ENCODE results near the gene EPM2AIP1. TPM values are rescaled to one million over a fixed set of nuclear protein-coding genes. Genes with fewer than 3 reads are reported as not detected.
A peak's percentile ranks its signal among the peaks of the same experiment; 100 is the strongest.
"Not testable (repeated sequence)": the region's sequence is repeated elsewhere in the genome, so short reads cannot be mapped to it uniquely, and the experiment has no call there.

The EPM2AIP1 gene
- total RNA-seq, 1 experiment from 2014 or later: 11.4 TPM

DNA sequence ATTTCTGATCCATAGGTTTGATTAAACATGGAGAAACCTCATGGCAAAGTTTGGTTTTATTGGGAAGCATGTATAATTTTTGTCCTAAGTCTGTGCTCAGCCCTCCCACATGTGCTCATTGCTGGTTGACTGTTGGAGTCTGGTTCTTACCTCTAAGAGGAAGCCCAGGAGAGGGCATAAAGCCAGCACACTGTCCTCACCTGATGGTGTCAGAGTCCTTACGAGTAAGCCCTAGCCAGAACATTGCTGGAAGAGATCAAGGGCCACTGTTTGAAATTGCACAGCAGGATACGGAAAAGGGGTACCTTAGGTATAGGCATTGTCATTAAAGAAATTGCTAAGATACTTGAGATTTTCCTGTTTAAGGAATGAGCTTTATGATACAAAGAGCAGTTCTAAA lies 21.7 kb upstream of the EPM2AIP1 start:
- DNase-seq (ENCODE audit: low spot score): no peak
- in situ Hi-C loops (cut with HindIII; ENCODE audit: low sequenced_read_pairs): no loop called here

DNA sequence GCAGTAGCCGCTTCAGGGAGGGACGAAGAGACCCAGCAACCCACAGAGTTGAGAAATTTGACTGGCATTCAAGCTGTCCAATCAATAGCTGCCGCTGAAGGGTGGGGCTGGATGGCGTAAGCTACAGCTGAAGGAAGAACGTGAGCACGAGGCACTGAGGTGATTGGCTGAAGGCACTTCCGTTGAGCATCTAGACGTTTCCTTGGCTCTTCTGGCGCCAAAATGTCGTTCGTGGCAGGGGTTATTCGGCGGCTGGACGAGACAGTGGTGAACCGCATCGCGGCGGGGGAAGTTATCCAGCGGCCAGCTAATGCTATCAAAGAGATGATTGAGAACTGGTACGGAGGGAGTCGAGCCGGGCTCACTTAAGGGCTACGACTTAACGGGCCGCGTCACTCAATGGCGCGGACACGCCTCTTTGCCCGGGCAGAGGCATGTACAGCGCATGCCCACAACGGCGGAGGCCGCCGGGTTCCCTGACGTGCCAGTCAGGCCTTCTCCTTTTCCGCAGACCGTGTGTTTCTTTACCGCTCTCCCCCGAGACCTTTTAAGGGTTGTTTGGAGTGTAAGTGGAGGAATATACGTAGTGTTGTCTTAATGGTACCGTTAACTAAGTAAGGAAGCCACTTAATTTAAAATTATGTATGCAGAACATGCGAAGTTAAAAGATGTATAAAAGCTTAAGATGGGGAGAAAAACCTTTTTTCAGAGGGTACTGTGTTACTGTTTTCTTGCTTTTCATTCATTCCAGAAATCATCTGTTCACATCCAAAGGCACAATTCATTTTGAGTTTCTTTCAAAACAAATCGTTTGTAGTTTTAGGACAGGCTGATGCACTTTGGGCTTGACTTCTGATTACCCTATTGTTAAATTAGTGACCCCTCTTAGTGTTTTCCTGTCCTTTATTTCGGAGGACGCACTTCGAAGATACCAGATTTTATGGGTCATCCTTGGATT lies 674 bp upstream of the EPM2AIP1 start, which contains the start of gene MLH1:
Gene MLH1 (plus strand): TSS at position 193 of the 958 bp plus-strand sequence. CDS start 30 bp downstream, at position 223.
- peak; percentile 92 for DNase-seq (ENCODE audit: low spot score)
- in situ Hi-C loops (cut with HindIII; ENCODE audit: low sequenced_read_pairs): no loop called here

DNA sequence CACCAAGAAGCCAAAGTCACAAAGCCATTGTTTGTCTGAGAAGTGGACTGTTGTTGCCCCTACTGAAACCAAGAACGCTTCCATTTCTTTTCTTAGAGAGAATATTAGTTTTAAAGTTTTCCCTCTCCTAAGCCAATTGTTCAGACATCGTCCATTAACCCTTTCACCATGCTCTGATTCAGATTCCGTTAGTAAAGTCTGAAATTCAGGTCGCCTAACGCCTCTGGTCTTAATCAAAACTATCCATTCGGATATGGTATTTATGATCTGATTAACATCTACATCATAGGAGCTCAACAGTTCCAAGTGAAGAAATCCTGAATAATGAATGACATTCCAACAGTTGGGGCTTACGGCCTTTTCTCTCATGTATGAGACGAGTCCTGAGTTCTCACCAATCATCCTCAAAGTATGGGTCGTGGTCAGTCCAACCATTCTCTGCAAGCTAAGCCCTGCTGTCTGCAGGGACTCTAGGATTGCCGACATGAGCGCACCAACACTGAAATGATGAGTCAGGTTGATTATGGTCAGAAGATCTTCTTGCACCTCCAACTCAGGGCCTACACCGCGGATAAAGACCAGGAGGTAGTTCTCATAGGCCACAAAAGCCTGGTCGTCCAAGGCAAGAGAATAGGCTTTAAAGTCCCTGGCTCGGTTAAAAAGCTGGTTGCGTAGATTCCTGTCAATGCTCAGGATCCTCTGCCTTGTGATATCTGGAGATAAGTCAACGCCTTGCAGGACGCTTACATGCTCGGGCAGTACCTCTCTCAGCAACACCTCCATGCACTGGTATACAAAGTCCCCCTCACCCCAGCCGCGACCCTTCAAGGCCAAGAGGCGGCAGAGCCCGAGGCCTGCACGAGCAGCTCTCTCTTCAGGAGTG lies 767 bp downstream of the EPM2AIP1 start:
- in situ Hi-C loops (cut with HindIII; ENCODE audit: low sequenced_read_pairs): no loop called here
- no peak for DNase-seq (ENCODE audit: low spot score)

DNA sequence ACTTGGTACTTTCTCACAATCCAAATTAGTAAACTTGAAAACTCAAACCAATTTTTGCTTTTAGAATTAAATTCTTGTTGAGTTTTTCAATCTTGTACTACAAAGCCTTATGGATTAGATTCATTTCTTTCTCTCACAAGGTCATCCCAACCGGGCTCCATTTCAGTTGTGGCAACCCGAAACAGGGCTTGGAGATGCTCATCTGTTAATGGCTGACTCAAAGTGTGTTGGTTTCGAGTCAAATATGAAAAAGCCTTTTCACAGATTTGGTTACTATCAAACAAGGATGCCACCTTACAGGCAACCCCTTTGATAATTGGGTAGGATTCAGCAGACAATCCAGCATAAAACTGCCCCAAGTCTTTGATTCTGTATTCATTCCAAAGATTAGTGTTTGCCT lies 1.8 kb downstream of the EPM2AIP1 start:
- DNase-seq (ENCODE audit: low spot score): no peak
- in situ Hi-C loops (cut with HindIII; ENCODE audit: low sequenced_read_pairs): no loop called here

DNA sequence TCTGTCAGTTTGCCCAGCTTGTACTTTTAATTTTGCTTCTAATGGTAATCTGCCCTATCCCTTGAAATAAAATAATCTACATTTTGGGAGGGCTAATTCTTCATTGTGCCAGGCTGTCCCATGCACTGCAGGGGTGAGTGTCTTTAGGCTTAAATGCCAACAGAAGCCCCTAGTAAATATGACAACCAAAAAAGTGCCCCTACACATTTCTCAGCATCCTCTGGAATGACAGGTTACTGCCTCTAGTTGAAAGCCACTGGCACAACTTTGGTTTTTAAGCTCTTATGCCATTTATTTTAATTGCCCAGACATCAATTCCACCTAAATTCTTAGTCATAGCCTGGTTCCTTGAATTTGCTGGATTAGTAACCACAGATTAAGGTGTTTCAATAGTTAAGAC lies 3.4 kb downstream of the EPM2AIP1 start:
- DNase-seq (ENCODE audit: low spot score): no peak
- in situ Hi-C loops (cut with HindIII; ENCODE audit: low sequenced_read_pairs): no loop called here

GRCh38 chr3:36989005-36989404 lies 3.9 kb downstream of the EPM2AIP1 start:
- no peak for DNase-seq (ENCODE audit: low spot score)
- in situ Hi-C loops (cut with HindIII; ENCODE audit: low sequenced_read_pairs): no loop called here

DNA sequence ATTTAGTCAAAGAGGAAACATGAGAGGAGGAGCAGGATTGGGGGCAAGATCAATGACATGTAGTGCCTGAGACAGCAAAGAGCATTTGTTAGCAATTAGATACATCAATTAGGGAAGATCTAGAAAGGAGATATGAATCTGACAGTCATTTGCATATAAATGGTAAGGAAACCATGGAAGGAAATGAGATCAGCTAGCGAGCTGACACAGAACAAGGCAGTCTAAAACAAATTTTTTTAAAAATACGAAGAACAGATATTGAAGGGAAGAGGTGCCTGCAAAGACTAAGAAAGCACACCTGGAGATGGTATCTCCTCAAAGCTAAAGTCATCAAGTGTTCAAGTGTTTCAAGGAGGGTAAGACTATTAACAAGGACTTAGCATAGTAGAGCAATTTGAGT lies 4.6 kb downstream of the EPM2AIP1 start:
- in situ Hi-C loops (cut with HindIII; ENCODE audit: low sequenced_read_pairs): no loop called here
- no peak for DNase-seq (ENCODE audit: low spot score)

- DNase-seq (ENCODE audit: low spot score): no peak
- in situ Hi-C loops (cut with HindIII; ENCODE audit: low sequenced_read_pairs): no loop called here
These were observed 11.9 kb downstream of the EPM2AIP1 start for GRCh38 chr3:36981006-36981405.

DNA sequence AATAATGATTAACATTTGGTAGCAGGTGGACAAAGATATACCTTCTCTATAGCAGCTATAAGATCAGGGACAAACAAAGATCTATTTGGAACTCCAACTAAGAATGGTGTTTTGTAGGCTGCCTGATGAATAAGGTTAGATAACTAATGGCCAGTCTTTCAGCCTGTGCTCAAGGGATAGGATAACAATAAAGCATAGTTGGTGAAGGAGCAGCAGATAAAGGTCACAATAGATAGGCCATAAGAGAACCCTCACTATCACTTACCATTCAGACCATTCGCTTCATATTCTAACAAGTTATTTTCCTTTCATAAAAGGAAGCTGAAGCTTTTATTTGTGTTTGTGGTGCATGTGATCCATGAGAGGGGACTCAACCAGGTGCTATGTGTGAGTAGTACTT lies 19.8 kb downstream of the EPM2AIP1 start:
- in situ Hi-C loops (cut with HindIII; ENCODE audit: low sequenced_read_pairs): no loop called here
- DNase-seq (ENCODE audit: low spot score): no peak

DNA sequence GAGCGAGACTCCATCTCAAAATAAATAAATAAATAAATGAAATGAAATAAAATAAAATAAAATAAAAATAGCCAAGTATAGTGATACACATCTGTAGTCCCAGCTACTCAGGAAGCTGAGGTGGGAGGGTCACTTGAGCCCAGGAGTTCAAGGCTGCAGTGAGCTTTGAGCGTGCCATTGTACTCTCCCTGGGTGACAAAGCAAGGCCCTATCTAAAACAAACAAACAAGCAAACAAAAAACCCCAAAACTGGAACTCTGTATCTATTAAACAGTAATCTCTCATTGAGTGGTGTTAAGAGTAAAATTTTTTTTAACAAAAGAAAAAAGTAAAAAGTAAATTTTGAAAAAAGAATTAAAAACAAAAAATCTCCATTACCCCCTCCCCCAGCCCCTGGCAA lies 20.8 kb downstream of the EPM2AIP1 start:
- in situ Hi-C loops (cut with HindIII; ENCODE audit: low sequenced_read_pairs): no loop called here
- no peak for DNase-seq (ENCODE audit: low spot score)

- in situ Hi-C loops (cut with HindIII; ENCODE audit: low sequenced_read_pairs): no loop called here
- no peak for DNase-seq (ENCODE audit: low spot score)
These were observed 23.1 kb downstream of the EPM2AIP1 start for GRCh38 chr3:36969540-36970432.

DNA sequence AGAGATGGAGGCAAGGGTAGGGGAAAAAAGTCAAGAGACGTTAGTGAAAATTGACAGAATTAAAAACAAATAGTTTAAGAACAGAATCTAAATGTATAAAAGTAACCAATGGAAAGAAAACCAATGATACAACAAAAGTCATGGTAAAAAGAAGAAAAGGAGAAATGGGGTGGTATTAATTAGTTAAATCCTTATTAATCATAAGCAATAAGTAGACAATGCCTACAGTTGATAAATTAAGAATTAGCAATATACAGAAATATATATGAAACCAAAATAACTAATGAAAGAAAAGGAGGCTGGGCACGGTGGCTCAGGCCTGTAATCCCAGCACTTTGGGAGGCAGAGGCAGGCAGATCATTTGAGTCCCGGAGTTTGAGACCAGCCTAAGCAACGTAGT lies 23.8 kb downstream of the EPM2AIP1 start:
- in situ Hi-C loops (cut with HindIII; ENCODE audit: low sequenced_read_pairs): no loop called here
- no peak for DNase-seq (ENCODE audit: low spot score)

DNA sequence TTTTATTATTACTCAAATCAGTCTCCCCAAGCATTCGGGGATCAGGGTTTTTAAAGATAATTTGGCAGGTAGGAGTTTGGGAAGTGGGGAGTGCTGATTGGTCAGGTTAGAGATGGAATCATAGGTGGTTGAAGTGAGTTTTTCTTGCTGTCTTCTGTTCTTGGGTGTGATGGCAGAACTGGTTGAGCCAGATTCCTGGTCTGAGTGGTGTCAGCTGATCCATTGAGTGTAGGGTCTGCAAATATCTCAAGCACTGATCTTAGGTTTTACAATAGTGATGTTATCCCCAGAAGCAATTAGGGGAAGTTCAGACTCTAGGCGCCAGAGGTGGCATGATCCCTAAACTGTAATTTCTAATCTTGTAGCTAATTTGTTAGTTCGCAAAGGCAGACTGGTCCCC lies 27.5 kb downstream of the EPM2AIP1 start:
- in situ Hi-C loops (cut with HindIII; ENCODE audit: low sequenced_read_pairs): no loop called here
- no peak for DNase-seq (ENCODE audit: low spot score)

DNA sequence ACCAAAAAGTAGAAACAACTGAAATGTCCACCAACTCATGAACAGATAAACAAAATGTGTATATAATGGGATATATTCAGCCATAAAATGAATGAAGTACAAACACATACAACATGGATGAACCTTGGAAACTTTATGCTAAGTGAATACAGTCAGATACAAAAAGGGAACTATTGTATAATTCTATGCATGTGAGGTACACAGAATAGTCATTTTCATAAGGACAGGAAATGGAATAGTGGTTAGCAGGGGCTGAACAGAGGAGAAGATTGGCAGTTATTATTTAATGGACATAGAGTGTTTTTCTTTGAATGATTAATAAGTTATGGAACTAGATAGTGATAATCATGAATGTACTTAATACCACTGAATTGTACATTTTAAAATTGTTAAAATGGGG lies 28.1 kb downstream of the EPM2AIP1 start:
- no peak for DNase-seq (ENCODE audit: low spot score)
- in situ Hi-C loops (cut with HindIII; ENCODE audit: low sequenced_read_pairs): no loop called here

DNA sequence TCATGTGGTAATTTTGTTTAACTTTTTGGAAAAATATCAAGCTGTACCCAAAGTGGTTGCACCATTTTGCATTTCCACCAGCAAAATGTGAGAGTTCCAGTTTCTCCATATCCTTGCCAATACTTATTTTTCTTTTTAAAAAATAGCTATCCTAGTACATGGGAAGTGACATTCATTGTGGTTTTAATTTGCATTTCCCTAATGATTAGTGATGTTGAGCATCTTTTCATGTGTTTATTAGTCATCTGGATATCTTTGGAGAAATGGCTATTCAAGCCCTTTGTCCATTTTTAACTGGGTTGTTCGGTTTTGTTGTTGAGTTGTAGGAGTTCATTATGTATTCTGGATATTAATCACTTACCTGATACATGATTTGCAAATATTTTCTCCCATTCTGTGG lies 28.6 kb downstream of the EPM2AIP1 start:
- in situ Hi-C loops (cut with HindIII; ENCODE audit: low sequenced_read_pairs): no loop called here
- DNase-seq (ENCODE audit: low spot score): no peak

- in situ Hi-C loops (cut with HindIII; ENCODE audit: low sequenced_read_pairs); DNase-seq (ENCODE audit: low spot score): not testable (repeated sequence)
These were observed 29.9 kb downstream of the EPM2AIP1 start for GRCh38 chr3:36963008-36963407.

- DNase-seq (ENCODE audit: low spot score): no peak
- in situ Hi-C loops (cut with HindIII; ENCODE audit: low sequenced_read_pairs): no loop called here
These were observed 32.4 kb downstream of the EPM2AIP1 start for GRCh38 chr3:36960502-36960901.

GRCh38 chr3:36959821-36960220 lies 33.1 kb downstream of the EPM2AIP1 start:
- in situ Hi-C loops (cut with HindIII; ENCODE audit: low sequenced_read_pairs): no loop called here
- DNase-seq (ENCODE audit: low spot score): no peak
